Left kidney (tissue), 2 donors: Measurements from ENCODE around the gene PRG3. TPM values are rescaled to one million over a fixed set of nuclear protein-coding genes. Genes with fewer than 3 reads are reported as not detected.
A peak's percentile ranks its signal among the peaks of the same experiment; 100 is the strongest.

Source experiments
- DNase-seq: peaks from one replicate; pipeline ENCODE4 v3.0.0-alpha.2; 2013
- polyA plus RNA-seq: library from polyadenylated mRNA; unstranded; fragments of 120-200 nt; gene quantifications from one replicate; pipeline ENCODE4 v1.2.1, GENCODE V29; 2013; ENCODE audit not compliant: insufficient read length

PRG3 gene
- polyA plus RNA-seq, 1 donor: 0.48 TPM

GRCh38 chr11:57359896-57360690, 20.9 kb downstream of the PRG3 start:
- no peak for DNase-seq

- no peak for DNase-seq
Observed at GRCh38 chr11:57359396-57359795, 21.6 kb downstream of the PRG3 start.

DNA sequence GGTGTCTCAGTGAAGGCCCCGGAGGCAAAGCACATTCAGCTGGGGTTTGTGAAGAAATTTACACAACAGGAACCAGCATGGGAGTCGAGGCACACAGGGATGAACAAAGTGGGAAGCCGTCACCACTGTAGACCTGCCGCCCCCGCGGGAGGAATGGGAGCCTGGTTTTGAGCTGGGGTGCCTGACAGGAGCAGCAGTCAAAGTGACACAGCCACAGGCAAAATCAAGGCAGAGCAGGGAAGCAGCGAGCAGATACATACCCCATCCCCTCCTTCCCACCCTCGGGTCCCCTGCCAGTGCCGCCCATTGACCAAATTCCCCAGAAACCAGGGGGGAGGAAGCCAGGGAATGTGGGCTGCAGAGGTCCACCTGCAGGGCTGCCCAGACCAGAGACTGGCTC, 22.0 kb downstream of the PRG3 start:
- DNase-seq: no peak

- DNase-seq: no peak
Observed at GRCh38 chr11:57358543-57358961, 22.4 kb downstream of the PRG3 start.

DNA sequence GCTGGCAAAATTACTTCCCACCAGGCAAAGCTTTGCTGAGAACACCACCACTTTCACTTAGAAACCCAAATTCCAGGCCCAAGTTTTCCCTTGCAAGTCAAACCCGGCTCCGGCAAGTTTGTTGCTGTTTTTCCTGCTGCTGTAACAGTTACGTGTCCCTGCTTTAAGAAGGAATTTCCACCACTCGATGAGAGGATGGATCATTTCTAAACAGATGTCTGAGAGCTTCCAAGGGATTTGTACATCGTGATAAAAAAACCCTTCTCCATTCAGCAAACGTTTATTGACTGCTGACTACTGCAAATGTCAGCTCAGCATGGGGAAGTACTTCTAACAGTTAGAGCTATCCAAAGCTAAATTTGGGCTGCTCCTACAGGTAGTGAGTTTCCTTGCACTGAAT, 23.1 kb downstream of the PRG3 start:
- DNase-seq: no peak

DNA sequence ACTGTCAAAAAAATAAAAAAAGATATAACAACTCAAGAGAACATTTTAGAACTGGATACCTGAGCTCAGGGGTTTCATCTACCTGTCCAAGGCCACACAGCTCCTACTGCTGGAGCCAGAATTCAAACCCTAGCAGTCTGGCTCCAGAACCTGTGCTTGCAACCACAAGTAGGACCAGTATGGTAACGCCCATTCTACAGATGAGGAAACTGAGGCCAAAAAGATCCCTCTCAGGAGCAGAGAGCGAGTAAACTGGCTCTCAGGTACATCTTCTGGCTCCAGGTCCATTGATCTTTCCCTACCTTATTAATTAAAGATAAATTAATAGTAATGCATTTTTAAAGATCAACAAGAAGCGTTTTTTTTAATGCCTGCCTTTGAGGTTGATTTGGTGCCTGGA, 23.6 kb downstream of the PRG3 start:
- no peak for DNase-seq

DNA sequence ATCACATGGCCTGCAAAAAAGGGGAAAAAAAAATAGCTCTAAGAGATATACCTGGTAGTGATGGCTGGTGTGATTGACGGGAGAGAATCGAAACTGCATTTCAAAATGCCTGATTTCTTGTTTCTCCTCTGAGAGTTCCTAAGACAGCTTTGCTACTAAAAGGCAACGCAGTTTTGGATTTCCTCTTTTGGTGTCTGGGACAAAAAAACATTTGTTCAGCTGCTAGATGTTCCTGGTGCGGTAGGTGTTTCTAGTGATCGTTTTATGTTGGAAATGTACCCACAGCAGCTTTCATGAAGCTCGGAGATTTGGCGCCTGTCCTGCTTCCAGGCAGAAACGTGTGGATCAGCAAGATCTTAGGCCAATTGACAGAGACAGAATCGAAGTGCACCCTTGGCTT, 24.7 kb downstream of the PRG3 start:
- no peak for DNase-seq

DNA sequence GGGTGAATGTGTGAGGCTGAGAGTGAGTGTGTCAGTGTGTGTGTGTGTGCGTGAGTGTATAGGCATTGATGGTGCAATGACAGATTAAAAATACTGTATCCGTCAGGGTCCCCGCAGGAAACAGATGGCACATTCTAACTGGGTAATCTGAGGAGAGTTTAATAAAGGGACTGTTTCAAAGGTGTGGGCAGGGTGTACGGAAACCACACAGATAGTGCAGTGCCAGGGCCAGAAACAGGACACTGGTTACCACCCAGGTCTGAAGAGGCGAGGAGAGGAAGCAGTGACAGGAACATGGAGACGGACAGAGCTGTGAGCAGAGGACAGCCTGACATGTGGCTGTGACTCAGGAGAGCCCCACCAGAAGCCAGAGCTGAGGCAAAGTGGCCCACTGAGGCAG, 26.3 kb downstream of the PRG3 start:
- no peak for DNase-seq

DNA sequence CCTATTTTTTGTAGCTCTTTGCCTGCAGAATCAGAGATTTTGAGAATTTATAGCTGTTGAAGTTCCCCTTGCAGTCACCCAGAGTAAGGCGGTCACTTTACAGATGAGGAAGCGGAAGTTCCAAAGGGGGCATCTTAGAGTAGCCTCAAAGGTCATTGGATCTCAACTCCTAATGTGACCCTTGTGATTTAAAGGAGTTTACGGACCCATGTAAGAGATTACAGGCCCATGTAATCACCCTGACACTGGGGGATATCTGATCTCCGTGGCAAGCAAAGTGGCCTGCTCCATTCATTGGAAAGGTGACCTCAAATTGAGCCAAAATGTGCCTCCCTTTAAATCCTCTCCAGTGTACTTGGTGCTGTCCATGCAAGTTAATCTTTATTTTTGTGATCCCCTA, 27.1 kb downstream of the PRG3 start:
- DNase-seq: no peak

GRCh38 chr11:57353446-57353845, 27.5 kb downstream of the PRG3 start:
- DNase-seq: no peak

DNA sequence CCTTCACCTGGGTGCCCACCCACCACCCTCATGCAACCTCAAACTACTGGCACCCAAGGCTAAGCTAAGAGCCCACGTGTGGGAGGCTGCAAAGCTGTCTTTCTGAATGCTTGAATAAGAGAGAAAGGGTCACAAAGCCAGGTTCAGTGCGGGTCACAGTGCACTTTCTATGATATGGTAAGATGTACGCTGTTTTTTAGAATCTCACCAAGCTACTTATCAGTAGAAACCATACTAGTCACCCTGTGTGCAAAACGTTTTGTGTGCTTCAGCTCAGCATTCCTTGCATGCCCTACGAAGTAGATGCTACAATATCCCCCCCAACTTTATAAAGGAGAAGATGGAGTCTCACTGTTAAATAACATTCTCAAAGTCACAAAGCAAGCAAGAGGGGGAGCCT, 27.9 kb downstream of the PRG3 start:
- DNase-seq: no peak

DNA sequence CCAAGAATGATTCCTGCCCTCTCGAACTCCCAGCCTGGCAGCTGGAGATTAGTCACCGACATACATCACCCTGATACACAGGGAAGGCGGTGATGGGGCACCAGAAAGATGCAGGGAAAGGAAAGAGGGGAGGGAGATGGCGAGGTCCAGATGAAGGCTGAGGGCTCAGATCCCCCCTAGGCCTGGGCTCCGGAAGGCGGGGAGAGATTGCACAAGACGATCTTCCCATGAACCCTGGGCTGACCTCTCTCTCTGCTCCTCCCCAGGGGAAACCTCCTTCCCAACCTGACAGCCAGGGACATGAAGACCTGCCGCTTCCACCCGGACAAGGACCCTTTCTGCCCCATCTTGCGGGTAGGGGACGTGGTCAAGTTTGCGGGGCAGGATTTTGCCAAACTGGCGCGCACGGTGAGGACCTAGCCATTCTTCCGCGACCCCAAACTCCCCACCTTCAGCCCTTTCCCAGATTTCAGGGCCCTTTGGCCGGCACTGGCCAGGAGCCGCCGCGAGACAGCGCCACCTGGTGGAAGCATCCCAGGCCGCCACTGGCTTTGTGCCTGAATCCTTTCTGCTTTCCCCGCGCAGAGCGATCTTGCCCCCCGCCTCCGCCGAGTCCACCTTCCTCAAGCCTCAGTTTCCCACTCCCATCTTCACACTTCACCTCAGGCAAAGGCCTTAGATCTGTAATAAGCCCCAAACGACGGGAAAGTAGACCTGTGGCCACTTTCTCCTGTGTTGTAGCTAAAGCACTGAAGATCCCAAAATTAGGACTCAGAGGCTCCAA, 31.3 kb downstream of the PRG3 start:
- peak; percentile 53 for DNase-seq

- DNase-seq: no peak
Observed at GRCh38 chr11:57348636-57349313, 32.2 kb downstream of the PRG3 start.

- DNase-seq: no peak
Observed at GRCh38 chr11:57348052-57348451, 32.9 kb downstream of the PRG3 start.

DNA sequence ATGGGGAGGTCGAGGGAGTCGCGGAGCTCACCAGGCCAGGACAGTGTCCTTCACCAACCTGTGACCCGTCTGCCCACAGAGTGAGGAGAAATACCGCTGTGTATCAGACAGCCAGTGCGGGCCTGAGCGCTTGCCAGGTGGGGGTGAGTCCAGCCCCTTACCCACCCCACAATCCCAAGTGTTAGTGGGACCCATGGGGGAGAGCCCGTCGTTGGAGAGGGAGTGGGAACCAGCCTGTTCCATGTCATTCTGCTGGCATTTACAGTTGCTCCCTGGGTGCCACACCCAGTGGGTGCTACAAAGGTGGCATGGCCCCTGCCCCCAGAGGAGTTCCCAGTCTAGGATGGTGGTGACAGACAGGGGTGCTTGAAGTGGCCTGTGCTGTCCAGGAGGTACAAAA, 33.6 kb downstream of the PRG3 start:
- DNase-seq: no peak

- peak; percentile 65 for DNase-seq
Observed at GRCh38 chr11:57345555-57346211, 35.3 kb downstream of the PRG3 start.

GRCh38 chr11:57344826-57345225, 36.1 kb downstream of the PRG3 start:
- DNase-seq: no peak

DNA sequence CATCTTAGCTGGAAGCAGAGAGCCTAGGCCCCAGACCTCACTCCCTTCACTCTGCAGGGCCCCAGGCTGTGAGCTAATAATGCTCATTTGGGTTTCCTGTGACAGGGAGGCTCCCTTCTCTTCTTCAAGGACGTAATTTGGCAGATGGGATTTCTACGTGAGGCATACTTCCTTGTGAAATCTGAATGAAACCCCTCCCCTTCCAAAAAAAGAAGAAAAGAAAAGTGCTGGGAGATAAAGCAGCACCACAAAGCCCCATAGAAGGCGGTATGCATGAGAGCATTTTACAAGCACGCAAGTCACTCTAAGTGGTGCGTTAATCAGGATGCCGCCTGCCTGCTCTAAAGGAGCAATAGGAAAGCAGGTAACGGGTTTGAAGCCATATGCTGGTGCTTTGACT, 37.1 kb downstream of the PRG3 start:
- no peak for DNase-seq

GRCh38 chr11:57342702-57343101, 38.2 kb downstream of the PRG3 start:
- no peak for DNase-seq

- DNase-seq: no peak
Observed at GRCh38 chr11:57341250-57341808, 39.6 kb downstream of the PRG3 start.

GRCh38 chr11:57340039-57340615, 40.8 kb downstream of the PRG3 start:
- peak; percentile 76 for DNase-seq

DNA sequence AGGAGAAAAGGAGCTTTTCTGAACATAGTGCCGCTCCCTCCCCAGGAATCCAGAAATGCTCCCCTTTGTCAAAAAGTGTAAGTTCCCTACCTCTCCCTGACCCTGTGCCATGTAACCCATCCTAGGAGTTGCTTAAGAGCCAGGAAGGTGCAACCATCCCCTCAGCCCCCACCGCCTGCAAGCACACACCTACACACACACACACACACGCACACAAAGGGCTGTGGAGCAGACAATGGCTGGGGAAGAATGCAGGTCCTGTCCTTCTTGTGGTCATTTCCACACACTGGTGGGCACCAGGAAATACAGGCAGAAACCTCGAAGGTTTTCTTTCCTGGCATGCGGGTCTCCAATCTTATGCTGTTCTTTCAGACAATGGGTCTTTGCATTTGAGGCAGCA, 41.6 kb downstream of the PRG3 start:
- no peak for DNase-seq
